Prostate gland (tissue), 2 donors: ENCODE measurements around the gene AMFR.

Source experiments
- CTCF ChIP-seq, 4 experiments: fragments of 200-600 bp in 2 of 4; fragments of 450-650 bp in 2 of 4; sonication (generic) in 2 of 4; IDR thresholded peaks; 1 replicate in 3 of 4; 2 replicates in 1 of 4; pipeline ENCODE4 v1.5.1; 2016 to 2019; ENCODE audit warnings: antibody characterized with exemption in 4 of 4, mild to moderate bottlenecking in 2 of 4, moderate library complexity in 2 of 4
- POLR2A ChIP-seq: fragments of 450-650 bp; IDR thresholded peaks from one replicate; pipeline ENCODE4 v1.6.1; 2016; ENCODE audit warnings: antibody characterized with exemption, mild to moderate bottlenecking

GRCh38 chr16:56354746-56355145 is 70.6 kb downstream of the AMFR start:
- TF ChIP-seq CTCF (IDR thresholded peaks at IDR 0.05) = no peak
- no peak for TF ChIP-seq POLR2A
